ENCODE data around the gene THBS4.
"Not testable (repeated sequence)": the region's sequence is repeated elsewhere in the genome, so short reads cannot be mapped to it uniquely, and the experiment has no call there.

Gene THBS4

GRCh38 chr5:80103371-80103770 is 68.2 kb downstream of the THBS4 start:
- FAIRE-seq (no peak), DNase-seq (ENCODE audit: insufficient read length) (no peak)
- TF ChIP-seq POLR2AphosphoS5 (IDR thresholded peaks at IDR 0.05; ENCODE audit: low read depth, low read length) (no peak), POLR2A (IDR thresholded peaks at IDR 0.05; ENCODE audit: low read depth, low read length) (no peak), TAF1 (IDR thresholded peaks at IDR 0.05; ENCODE audit: borderline replicate concordance, low read depth, low read length) (no peak)

- FAIRE-seq (no peak), DNase-seq (ENCODE audit: insufficient read length) (no peak)
- no peak for TF ChIP-seq POLR2AphosphoS5 (IDR thresholded peaks at IDR 0.05; ENCODE audit: low read depth, low read length)
Observed at GRCh38 chr5:80105698-80106439, 70.7 kb downstream of the THBS4 start.

- DNase-seq (ENCODE audit: insufficient read length) (no peak), FAIRE-seq (no peak)
- TF ChIP-seq POLR2AphosphoS5 (IDR thresholded peaks at IDR 0.05; ENCODE audit: low read depth, low read length) (no peak), POLR2A (IDR thresholded peaks at IDR 0.05; ENCODE audit: low read depth, low read length) (no peak), TAF1 (IDR thresholded peaks at IDR 0.05; ENCODE audit: borderline replicate concordance, low read depth, low read length) (no peak)
Observed at GRCh38 chr5:80106916-80107315, 71.8 kb downstream of the THBS4 start.

- FAIRE-seq (no peak), DNase-seq (ENCODE audit: insufficient read length) (no peak)
Observed at GRCh38 chr5:80109646-80110478, 74.7 kb downstream of the THBS4 start.

GRCh38 chr5:80111376-80111990 is 76.3 kb downstream of the THBS4 start:
- not testable (repeated sequence) for FAIRE-seq; DNase-seq (ENCODE audit: insufficient read length)

More at GRCh38 chr5:80109646-80110478, 74.7 kb downstream of the THBS4 start:
- no peak for TF ChIP-seq POLR2A (IDR thresholded peaks at IDR 0.05; ENCODE audit: low read depth, low read length)
- no peak for TF ChIP-seq POLR2AphosphoS5 (IDR thresholded peaks at IDR 0.05; ENCODE audit: low read depth, low read length)
- no peak for TF ChIP-seq TAF1 (IDR thresholded peaks at IDR 0.05; ENCODE audit: borderline replicate concordance, low read depth, low read length)

GRCh38 chr5:80114860-80115259 is 79.7 kb downstream of the THBS4 start:
- no peak for FAIRE-seq
- no peak for DNase-seq (ENCODE audit: insufficient read length)

GRCh38 chr5:80116000-80116399 is 80.9 kb downstream of the THBS4 start:
- no peak for FAIRE-seq

More at GRCh38 chr5:80114860-80115259, 79.7 kb downstream of the THBS4 start:
- TF ChIP-seq POLR2A (IDR thresholded peaks at IDR 0.05; ENCODE audit: low read depth, low read length) (no peak), TAF1 (IDR thresholded peaks at IDR 0.05; ENCODE audit: borderline replicate concordance, low read depth, low read length) (no peak), POLR2AphosphoS5 (IDR thresholded peaks at IDR 0.05; ENCODE audit: low read depth, low read length) (no peak)

GRCh38 chr5:80116465-80116864 is 81.3 kb downstream of the THBS4 start:
- no peak for FAIRE-seq
- no peak for DNase-seq (ENCODE audit: insufficient read length)
- TF ChIP-seq POLR2A (IDR thresholded peaks at IDR 0.05; ENCODE audit: low read depth, low read length) (no peak), TAF1 (IDR thresholded peaks at IDR 0.05; ENCODE audit: borderline replicate concordance, low read depth, low read length) (no peak), POLR2AphosphoS5 (IDR thresholded peaks at IDR 0.05; ENCODE audit: low read depth, low read length) (no peak)

More at GRCh38 chr5:80116000-80116399, 80.9 kb downstream of the THBS4 start:
- DNase-seq (ENCODE audit: insufficient read length): no peak
- no peak for TF ChIP-seq POLR2A (IDR thresholded peaks at IDR 0.05; ENCODE audit: low read depth, low read length)
- TF ChIP-seq POLR2AphosphoS5 (IDR thresholded peaks at IDR 0.05; ENCODE audit: low read depth, low read length): no peak
- no peak for TF ChIP-seq TAF1 (IDR thresholded peaks at IDR 0.05; ENCODE audit: borderline replicate concordance, low read depth, low read length)

GRCh38 chr5:80117446-80117845 is 82.3 kb downstream of the THBS4 start:
- TF ChIP-seq TAF1 (IDR thresholded peaks at IDR 0.05; ENCODE audit: borderline replicate concordance, low read depth, low read length): no peak
- no peak for TF ChIP-seq POLR2AphosphoS5 (IDR thresholded peaks at IDR 0.05; ENCODE audit: low read depth, low read length)
- no peak for TF ChIP-seq POLR2A (IDR thresholded peaks at IDR 0.05; ENCODE audit: low read depth, low read length)
- no peak for DNase-seq (ENCODE audit: insufficient read length)
- FAIRE-seq: no peak

- FAIRE-seq: peak; percentile 30
- no peak for DNase-seq (ENCODE audit: insufficient read length)
- TF ChIP-seq TAF1 (IDR thresholded peaks at IDR 0.05; ENCODE audit: borderline replicate concordance, low read depth, low read length): no peak
- no peak for TF ChIP-seq POLR2AphosphoS5 (IDR thresholded peaks at IDR 0.05; ENCODE audit: low read depth, low read length)
- no peak for TF ChIP-seq POLR2A (IDR thresholded peaks at IDR 0.05; ENCODE audit: low read depth, low read length)
Observed at GRCh38 chr5:80119372-80119771, 84.2 kb downstream of the THBS4 start.

- TF ChIP-seq POLR2A (IDR thresholded peaks at IDR 0.05; ENCODE audit: low read depth, low read length) (no peak), POLR2AphosphoS5 (IDR thresholded peaks at IDR 0.05; ENCODE audit: low read depth, low read length) (no peak), TAF1 (IDR thresholded peaks at IDR 0.05; ENCODE audit: borderline replicate concordance, low read depth, low read length) (no peak)
- DNase-seq (ENCODE audit: insufficient read length): no peak
- FAIRE-seq: no peak
Observed at GRCh38 chr5:80122579-80122978, 87.4 kb downstream of the THBS4 start.

Data from GM12892 (cell line).